ENCODE measurements around the gene CAMK1D.
A peak's percentile ranks its signal among the peaks of the same experiment; 100 is the strongest.

The CAMK1D gene

GRCh38 chr10:12463459-12463838 lies 114.1 kb downstream of the CAMK1D start:
- H3K36me3 Mint-ChIP-seq (ENCODE audit: low read depth) = no peaks in the 10 kb centered on the region
- H3K27me3 Mint-ChIP-seq (ENCODE audit: low read depth) = no peaks in the 10 kb centered on the region
- H3K9me3 Mint-ChIP-seq = no peaks in the 10 kb centered on the region
- H3K4me3 Mint-ChIP-seq = no peak overlapping the region
- H3K4me1 Mint-ChIP-seq = peaks cover 14% of the 10 kb centered on the region
- TF ChIP-seq, protein P1, sequence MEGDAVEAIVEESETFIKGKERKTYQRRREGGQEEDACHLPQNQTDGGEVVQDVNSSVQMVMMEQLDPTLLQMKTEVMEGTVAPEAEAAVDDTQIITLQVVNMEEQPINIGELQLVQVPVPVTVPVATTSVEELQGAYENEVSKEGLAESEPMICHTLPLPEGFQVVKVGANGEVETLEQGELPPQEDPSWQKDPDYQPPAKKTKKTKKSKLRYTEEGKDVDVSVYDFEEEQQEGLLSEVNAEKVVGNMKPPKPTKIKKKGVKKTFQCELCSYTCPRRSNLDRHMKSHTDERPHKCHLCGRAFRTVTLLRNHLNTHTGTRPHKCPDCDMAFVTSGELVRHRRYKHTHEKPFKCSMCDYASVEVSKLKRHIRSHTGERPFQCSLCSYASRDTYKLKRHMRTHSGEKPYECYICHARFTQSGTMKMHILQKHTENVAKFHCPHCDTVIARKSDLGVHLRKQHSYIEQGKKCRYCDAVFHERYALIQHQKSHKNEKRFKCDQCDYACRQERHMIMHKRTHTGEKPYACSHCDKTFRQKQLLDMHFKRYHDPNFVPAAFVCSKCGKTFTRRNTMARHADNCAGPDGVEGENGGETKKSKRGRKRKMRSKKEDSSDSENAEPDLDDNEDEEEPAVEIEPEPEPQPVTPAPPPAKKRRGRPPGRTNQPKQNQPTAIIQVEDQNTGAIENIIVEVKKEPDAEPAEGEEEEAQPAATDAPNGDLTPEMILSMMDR (IDR thresholded peaks at IDR 0.05; ENCODE audit: unreplicated experiment in 3 of 3) = no peak
- no peak overlapping the region for H3K27ac Mint-ChIP-seq

GRCh38 chr10:12465385-12466136 lies 116.2 kb downstream of the CAMK1D start:
- no peak overlapping the region for H3K4me3 Mint-ChIP-seq
- no peaks in the 10 kb centered on the region for H3K27me3 Mint-ChIP-seq (ENCODE audit: low read depth)
- no peak overlapping the region for H3K27ac Mint-ChIP-seq
- H3K36me3 Mint-ChIP-seq (ENCODE audit: low read depth) = no peaks in the 10 kb centered on the region
- H3K9me3 Mint-ChIP-seq = no peaks in the 10 kb centered on the region
- TF ChIP-seq, protein P1 (IDR thresholded peaks at IDR 0.05; ENCODE audit: unreplicated experiment in 3 of 3) = no peak
- peaks cover 6% of the 10 kb centered on the region for H3K4me1 Mint-ChIP-seq

DNA sequence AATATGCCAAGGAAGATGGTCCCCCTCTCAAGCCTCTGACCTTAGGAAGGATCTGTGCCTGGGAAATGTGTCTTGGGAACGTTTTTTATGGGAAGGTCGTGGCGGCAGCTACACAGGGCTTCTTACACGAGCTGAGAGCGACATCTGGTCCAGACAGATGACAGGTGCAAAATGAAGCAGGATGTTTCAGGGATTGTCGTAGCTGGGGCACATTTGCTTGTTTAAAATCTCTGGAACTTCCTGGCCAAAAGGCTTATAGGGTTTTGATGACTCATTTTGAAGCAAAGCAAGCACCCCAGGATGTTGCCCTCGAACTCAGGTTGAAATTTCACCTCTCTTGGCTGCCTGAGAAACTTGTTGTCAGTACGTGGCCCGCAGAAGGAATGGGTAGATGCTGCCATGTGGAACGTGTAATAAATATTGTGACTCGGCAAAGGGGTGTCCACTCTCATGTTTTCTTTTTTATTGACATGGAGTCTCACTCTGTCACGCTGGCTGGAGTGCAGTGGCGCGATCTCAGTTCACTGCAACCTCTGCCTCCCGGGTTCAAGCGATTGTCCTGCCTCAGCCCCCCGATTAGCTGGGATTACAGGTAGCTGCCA lies 117.5 kb downstream of the CAMK1D start:
- Mint-ChIP-seq H3K27ac (peak overlapping the region; percentile 14 to 41 (median 21)), H3K27me3 (ENCODE audit: low read depth) (no peaks in the 10 kb centered on the region), H3K4me1 (peaks cover 9% of the 10 kb centered on the region), H3K4me3 (peak overlapping the region in 1 of 3 experiments; percentile 2), H3K36me3 (ENCODE audit: low read depth) (no peaks in the 10 kb centered on the region), H3K9me3 (no peaks in the 10 kb centered on the region)
- TF ChIP-seq, protein P1 (IDR thresholded peaks at IDR 0.05; ENCODE audit: unreplicated experiment in 3 of 3) = no peak

DNA sequence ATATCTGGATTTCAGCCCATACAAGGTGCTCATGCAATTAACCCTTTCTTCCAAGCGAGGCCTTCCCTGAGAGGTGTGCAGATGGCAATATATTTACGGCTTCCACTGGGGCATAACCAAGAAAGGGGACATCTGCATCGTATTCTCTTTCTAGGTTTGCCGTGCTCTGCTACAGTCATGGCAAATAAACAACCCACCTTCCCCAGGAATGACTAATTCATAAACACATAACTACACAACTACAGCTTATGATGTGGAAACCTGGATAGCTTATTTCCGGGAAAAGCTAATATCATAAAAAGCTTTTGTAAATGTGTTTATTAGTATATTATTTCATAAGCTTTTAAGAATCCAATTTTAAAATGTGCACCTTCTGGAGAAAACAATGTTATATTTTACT lies 120.0 kb downstream of the CAMK1D start:
- peaks cover 9% of the 10 kb centered on the region for H3K4me1 Mint-ChIP-seq
- TF ChIP-seq, protein P1 (IDR thresholded peaks at IDR 0.05; ENCODE audit: unreplicated experiment in 3 of 3) = no peak
- no peaks in the 10 kb centered on the region for H3K36me3 Mint-ChIP-seq (ENCODE audit: low read depth)
- no peaks in the 10 kb centered on the region for H3K9me3 Mint-ChIP-seq
- H3K27ac Mint-ChIP-seq = no peak overlapping the region
- H3K4me3 Mint-ChIP-seq = no peak overlapping the region
- H3K27me3 Mint-ChIP-seq (ENCODE audit: low read depth) = no peaks in the 10 kb centered on the region

DNA sequence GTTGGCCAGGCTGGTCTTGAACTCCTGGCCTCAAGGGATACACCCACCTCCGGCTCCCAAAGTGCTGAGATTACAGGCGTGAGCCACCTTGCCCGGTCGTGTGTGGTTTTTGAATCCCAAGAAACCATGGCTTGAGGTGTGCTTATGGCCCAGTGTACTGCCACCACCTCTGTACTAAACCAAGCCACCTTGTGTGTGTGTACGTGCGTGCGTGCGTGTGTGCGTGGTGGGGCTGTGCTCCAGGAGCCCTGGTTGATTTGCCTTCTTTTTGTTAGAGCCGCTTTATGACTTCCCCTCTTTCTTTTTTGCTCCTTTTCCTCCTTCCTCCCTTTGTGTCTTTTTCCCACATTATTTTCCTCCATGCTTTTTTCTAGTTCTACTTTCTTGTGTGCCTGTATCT lies 121.4 kb downstream of the CAMK1D start:
- peaks cover 9% of the 10 kb centered on the region for H3K4me1 Mint-ChIP-seq
- TF ChIP-seq, protein P1 (IDR thresholded peaks at IDR 0.05; ENCODE audit: unreplicated experiment in 3 of 3) = no peak

DNA sequence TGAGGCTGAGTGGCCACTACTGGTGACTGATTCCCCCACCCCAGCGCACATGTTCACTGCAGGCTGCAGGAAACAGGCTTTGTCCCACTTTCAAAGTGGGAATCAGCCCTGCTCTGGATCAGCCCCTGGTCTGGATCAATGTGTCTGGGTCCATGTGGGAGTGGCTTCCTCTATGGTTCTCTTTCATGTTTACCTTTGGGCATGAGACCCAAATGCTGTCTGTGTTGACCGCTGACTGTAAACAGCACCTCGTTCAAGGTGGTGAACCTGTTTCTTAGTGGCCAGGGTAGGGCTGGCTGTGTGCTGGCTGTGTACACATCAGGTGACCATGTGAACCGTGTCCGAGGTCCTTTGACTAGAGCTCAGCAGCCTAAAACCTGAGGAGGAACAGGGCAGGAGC lies 121.8 kb downstream of the CAMK1D start:
- H3K36me3 Mint-ChIP-seq (ENCODE audit: low read depth) = no peaks in the 10 kb centered on the region
- H3K4me3 Mint-ChIP-seq = no peak overlapping the region
- peaks cover 9% of the 10 kb centered on the region for H3K4me1 Mint-ChIP-seq
- H3K27ac Mint-ChIP-seq = peak overlapping the region in 1 of 3 experiments; percentile 37
- TF ChIP-seq, protein P1 (IDR thresholded peaks at IDR 0.05; ENCODE audit: unreplicated experiment in 3 of 3) = no peak
- H3K27me3 Mint-ChIP-seq (ENCODE audit: low read depth) = no peaks in the 10 kb centered on the region
- H3K9me3 Mint-ChIP-seq = no peaks in the 10 kb centered on the region

More for the DNA sequence above, 121.4 kb downstream of the CAMK1D start:
- no peak overlapping the region for H3K4me3 Mint-ChIP-seq
- no peaks in the 10 kb centered on the region for H3K9me3 Mint-ChIP-seq
- no peaks in the 10 kb centered on the region for H3K36me3 Mint-ChIP-seq (ENCODE audit: low read depth)
- no peaks in the 10 kb centered on the region for H3K27me3 Mint-ChIP-seq (ENCODE audit: low read depth)
- peak overlapping the region in 1 of 3 experiments; percentile 37 for H3K27ac Mint-ChIP-seq
